ENCODE data around the gene CACTIN.

DNA sequence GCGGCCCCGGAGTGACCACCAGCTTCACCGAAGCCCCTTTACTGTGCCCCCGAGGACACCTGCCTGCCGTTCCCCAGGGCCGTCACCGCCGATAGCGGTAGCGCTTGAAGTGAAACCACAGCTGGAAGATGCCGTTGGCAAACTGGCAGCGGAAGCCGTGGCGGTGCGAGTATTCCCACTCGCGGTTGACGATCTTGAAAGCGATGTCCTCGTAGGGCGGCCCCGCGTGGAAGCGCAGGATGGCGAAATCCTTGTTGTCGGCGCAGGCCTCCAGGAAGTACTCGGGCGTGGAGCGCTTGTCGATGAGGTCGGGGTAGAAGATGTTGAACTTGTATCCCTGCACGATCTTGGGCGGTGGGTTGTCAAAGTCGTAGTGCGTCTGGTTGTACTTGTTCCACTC, 14.7 kb downstream of the CACTIN start:
- TF ChIP-seq CTCF (IDR thresholded peaks at IDR 0.05; ENCODE audit: insufficient read depth, low read depth, low read length) (no peak), EZH2 (IDR thresholded peaks at IDR 0.05; ENCODE audit: insufficient read depth, low read length) (no peak)

All from astrocyte (in vitro differentiated cells and primary cell).